NCI-H2029 treated with DMSO at 0.1 percent for 48 hours (cell line): ENCODE results near the gene GDF15.
"Not testable (repeated sequence)": the region's sequence is repeated elsewhere in the genome, so short reads cannot be mapped to it uniquely, and the experiment has no call there.

ENCODE experiments used
- DNase-seq: peaks from one replicate; lab custom pipeline; 2025; lab: John Stamatoyannopoulos, UW

The GDF15 gene

DNA sequence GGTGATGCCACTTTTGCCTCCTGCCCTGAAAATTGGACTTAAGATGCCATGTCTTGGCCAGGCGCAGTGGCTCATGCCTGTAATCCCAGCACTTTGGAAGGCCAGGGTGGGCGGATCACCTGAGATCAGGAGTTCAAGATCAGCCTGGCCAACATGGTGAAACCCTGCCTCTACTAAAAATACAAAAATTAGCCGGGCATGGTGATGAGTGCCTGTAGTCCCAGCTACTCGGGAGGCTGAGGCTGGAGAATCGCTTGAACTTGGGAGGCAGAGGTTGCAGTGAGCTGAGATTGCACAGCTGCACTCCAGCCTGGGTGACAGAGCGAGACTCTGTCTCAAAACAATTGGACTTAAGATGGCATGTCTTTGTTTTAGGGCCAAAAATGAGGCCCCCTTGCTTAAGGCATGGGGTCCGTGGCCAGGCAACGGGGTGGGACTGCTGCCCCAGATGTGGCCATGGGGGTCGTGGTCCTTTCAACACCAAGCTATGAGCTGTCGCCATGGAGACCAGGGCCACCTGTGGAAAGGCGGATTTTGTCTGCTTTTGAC is 21.6 kb upstream of the GDF15 start:
- DNase-seq: not testable (repeated sequence)

DNA sequence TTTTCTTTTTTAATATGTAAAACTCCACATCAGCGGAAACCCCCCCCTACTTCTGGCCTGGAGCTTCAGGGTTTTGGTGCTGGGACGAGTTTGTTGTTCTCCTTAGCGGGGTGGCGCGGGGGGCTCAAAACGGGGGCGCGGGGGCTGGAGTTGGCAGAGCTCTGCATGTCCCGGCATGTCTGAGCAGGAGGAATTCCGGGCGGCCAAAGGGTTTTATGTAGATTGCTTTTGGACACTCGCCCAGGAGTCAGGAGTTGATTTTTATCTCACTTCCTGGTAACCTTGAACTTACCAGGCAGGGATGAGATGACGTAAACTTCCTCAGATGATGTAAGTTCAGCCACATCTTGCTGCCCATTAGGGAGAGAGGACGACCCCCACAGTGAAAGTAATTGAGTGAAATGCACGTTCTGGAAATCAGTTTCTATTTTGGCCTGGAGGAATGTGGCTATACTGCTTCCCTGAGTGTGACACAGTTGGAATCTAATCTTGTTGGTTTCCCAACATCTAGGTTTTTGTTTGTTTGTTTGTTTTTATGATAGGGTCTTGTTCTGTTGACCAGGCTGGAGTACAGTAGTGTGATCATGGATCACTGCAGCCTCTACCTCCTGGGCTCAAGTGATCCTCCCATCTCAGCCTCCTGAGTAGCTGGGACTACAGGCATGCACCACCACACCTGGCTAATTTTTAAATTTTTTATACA is 21.0 kb upstream of the GDF15 start:
- DNase-seq: peak; percentile 75

DNA sequence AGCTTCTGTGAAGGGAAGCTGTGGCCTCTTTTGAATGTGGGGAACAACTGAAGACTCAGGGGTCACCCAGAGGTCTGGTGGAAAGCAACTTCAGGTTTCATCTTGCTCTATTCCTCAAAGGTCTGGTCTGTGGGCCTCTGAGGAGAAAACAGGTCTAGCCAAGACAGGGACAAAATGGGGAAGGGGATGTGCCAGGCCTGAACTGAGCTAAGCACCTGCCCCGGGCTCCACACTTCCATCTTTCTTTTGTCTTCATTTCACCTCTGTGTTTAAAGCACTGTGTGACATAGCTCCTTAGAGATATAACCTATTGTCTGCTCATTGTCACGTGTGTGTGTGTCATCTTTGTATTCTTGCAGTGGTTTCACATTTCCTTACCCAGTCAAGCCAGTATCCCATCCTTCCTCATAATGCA is 19.9 kb upstream of the GDF15 start:
- DNase-seq: peak; percentile 16

DNA sequence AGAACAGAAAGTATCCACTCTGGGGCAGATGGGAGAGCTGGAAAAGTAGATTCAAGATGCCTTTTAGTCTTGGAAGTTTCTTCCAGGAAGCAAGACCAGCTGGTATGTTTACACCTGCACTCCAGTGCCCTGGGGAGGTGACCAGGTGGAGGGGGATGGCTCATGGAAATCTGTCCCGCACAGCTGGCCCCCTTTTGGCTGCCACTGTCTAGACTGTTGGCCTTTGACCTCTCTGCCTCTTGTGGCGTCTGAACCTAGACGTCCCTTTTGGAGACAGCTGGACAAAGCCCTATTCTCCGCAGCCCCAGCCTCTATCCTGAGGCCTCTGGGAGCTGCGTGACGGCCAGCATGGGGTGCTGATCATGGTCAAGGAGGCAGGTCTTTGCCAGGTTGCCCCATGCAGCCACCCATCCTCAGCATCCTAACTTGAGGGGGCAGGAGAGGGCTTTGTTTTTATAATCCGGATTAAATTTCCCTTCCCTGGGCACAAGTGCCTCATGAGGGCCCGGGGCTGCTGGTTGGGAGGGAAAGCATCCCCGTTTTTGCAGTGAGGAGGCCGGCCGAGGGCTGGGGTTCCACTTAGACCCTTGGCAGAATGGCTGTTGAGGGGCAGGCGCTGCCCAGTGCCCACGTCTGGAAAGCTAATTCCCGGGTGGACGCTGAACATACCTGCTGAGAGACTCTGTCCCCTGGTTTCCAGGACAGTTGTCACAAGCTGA is 17.3 kb upstream of the GDF15 start:
- no peak for DNase-seq

DNA sequence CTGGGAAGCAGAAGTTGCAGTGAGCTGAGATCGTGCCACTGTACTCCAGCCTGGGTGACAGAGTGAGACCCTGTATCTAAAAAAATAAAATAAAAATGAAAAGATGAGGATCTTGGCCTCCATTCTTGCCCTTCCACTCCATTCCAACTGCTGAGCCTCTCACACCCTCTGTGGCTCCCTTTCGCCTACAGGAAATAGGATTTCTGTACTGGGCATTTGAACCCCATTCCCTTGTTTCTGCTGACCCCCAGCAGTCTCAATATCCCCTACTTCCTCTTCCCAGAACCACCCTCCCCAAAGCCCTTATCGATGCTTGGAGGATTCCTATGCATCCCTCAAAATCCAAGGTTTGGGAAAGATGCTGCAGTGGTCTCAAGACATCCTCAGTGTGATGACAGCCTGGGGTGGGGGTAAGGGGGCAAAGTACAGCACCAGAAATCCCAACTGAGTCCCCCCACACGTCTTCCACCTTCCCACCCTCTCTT is 12.5 kb upstream of the GDF15 start:
- DNase-seq: no peak

DNA sequence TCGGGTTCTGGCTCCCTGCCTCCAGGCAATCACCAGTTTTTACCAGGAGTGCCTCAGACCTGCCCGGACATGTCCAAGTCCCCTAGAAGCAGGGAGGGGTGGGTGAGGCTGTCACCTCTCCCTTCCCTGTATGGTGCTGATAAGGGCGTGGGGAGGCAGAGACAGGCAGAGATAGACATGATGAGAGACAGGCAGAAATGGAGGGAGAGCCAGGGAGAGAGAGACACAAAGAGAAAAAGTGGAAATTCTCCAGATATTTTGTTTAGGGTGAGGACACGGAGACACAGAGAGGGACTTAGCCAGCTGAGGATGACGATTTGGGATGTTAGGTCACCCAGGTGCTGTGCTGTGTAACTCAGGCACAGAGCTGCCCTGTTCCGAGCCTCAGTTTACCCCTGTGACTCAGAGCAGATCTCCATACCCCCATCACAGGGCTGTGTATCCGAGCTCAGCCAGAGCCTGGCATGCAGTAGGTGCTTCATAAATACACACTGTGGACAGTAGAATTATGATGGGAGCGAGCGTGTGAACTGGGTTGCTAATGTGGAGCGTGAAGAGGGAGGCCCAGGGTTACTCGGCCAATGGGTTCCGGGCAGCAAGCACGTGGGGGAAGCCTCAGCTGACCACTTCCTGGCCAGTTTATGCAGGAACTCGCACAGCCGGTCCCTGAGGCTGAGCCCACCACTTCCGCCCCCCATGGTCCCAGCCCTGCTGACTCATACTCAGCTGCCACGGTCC is 11.9 kb upstream of the GDF15 start:
- DNase-seq: no peak

DNA sequence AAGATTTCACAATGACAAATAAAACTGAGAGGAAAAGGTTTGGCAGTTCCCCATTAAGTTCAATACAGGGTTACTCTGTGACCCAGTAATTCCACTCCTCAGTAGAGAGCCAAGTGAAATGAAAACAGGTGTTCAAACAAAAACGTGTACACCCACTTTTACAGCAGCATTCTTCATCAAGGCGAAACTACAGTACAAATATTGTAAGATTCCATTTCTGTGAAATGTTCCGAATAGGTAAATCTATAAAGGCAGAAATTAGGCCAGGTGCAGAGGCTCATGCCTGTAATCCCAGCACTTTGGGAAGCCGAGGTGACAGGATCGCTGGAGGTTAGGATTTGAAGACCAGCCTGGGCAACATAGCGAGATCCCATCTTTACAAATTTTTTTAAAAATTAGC is 8.9 kb upstream of the GDF15 start:
- no peak for DNase-seq

DNA sequence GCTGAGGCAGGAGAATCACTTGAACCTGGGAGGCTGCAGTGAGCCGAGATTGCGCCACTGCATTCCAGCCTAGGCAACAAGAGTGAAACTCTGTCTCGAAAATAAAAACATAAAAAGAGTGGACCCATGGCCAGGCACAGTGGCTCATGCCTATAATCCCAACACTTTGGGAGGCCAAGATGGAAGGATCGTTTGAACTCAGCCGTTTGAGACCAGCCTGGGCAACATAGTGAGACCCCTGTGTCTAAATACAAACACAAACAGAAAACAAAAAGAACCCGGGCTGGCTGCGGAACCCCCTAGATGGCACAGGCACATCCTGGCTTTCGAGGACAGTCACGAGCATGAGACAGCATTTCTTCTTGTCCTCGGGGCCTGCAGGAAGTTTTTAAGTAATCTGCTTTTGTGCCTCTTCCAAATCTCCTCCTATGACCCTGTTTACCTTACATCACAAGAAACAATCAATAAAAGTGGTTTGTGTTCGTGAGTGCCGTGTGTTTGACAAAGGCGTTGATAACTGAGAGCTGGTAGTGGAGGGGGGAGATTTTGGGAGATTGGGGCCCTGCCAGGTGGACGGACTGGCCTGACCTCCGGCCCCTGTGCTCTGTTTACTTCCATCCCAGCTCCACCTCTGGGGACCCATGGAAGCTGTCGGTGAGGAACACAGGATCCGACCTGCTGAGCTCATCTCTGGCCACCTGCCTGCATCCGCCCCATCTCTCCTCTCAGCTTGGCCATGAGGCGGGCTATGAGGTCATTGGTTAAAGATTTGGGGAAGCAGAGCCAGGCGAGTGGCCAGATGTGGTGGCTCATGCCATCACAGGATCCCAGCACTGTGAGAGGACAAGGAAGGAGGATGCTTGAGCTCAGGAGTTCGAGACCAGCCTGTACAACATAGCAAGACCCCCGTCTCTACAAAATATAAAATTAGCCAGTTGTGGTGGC is 5.9 kb upstream of the GDF15 start:
- DNase-seq: peak; percentile 52

DNA sequence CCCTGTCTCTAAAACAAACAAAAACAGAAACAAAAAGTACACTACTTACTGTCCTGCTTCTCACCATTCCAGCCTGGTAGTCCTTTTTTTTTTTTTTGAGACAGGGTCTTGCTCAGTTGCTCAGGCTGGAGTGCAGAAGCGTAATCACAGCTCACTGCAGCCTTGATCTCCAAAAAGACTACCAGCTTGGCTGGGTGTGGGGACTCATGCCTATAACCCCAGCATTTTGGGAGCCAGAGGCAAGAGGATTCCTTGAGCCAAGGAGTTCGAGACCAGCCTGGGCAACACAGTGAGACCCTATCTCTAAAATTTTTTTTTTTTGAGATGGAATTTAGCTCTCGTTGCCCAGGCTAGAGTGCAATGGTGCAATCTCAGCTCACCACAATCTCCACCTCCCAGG is 5.1 kb upstream of the GDF15 start:
- DNase-seq: no peak

DNA sequence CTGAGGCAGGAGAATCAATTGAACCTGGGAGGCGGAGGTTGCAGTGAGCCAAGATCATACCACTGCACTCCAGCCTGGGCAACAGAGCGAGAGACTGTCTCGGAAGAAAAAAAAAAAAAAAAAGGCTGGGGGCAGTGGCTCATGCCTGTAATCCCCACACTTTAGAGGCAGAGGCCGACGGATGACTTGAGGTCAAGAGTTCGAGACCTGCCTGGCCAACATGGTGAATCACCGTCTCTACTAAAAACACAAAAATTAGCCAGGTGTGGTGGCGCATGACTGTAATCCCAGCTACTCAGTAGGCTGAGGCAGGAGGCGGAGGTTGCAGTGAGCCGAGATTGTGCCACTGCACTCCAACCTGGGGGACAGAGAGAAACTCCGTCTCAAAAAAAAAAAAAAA is 2.3 kb upstream of the GDF15 start:
- DNase-seq: not testable (repeated sequence)

DNA sequence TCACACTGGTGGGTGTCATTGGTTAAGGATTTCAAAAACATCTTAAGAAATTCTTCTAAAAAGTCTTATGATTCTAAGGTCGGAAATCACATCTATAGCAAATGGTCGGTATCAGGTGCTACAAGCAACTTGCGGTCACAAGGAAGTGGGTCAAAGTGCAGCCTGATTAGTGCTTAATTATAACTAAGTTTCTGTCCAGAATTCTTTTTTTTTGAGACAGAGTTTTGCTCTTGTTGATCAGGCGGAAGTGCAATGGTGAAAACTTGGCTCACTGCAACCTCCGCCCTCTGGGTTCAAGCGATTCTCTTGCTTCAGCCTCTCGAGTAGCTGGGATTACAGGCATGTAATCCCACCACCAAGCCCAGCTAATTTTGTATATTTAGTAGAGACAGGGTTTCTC is 1.2 kb upstream of the GDF15 start:
- DNase-seq: no peak

DNA sequence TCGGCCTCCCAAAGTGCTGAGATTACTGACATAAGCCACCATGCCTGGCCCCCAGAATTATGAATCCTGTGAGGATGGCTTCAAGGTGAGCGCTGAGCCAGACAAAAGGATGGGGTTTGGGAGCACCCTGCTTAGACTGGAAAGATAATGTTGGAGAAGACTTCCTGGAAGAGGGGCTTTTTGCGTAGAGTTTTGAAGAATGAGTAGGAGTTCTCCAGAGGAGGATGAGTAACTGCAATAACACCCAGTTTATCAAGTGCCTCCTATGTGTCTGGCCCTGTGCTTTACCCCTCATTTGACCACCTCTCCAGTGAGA is 641 bp upstream of the GDF15 start:
- DNase-seq: no peak

DNA sequence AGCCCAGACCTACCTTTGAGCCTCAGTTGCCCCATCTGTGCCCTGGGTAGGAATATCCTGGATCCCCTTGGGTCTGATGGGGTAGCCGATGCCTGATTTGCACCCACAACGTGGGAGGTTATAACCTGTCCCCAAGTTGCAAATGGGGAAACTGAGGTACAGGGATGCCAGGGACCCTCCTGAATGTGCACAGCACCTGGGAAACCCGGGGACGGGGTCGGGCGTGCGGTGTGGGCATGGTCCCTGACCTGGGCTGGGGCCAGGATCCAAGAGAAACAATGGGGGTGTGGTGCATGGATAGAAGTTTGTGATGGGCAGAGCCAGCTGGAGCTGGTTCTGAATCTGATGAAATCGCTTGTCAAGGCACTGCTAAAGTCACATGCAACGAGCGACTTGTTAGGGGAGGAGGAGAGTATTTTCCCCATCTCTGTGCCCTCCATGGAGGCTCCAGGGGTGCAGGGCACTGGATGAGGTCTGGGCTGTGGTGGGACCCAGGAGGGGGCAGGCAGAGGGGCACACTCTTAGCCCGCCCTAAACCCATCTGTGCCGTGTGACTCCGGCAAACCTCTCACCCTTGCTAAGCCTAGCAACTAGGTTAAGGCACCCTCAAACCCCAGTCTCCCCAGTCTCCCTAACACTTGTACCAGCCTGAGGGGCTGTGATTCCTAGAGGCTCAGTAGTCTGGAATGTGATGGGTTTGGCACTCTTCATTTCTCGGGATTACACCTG is 749 bp downstream of the GDF15 start:
- no peak for DNase-seq

DNA sequence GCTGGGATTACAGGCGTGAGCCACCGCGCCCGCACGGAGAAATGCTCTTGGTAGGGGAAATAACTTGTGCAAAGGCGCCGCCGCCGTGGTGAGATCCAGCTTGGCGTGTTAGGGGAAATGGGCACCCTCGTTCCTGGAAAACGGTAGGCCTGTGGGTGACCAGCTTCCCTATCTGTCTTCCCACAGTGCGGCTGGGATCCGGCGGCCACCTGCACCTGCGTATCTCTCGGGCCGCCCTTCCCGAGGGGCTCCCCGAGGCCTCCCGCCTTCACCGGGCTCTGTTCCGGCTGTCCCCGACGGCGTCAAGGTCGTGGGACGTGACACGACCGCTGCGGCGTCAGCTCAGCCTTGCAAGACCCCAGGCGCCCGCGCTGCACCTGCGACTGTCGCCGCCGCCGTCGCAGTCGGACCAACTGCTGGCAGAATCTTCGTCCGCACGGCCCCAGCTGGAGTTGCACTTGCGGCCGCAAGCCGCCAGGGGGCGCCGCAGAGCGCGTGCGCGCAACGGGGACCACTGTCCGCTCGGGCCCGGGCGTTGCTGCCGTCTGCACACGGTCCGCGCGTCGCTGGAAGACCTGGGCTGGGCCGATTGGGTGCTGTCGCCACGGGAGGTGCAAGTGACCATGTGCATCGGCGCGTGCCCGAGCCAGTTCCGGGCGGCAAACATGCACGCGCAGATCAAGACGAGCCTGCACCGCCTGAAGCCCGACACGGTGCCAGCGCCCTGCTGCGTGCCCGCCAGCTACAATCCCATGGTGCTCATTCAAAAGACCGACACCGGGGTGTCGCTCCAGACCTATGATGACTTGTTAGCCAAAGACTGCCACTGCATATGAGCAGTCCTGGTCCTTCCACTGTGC is 2.4 kb downstream of the GDF15 start:
- DNase-seq: peak; percentile 66

DNA sequence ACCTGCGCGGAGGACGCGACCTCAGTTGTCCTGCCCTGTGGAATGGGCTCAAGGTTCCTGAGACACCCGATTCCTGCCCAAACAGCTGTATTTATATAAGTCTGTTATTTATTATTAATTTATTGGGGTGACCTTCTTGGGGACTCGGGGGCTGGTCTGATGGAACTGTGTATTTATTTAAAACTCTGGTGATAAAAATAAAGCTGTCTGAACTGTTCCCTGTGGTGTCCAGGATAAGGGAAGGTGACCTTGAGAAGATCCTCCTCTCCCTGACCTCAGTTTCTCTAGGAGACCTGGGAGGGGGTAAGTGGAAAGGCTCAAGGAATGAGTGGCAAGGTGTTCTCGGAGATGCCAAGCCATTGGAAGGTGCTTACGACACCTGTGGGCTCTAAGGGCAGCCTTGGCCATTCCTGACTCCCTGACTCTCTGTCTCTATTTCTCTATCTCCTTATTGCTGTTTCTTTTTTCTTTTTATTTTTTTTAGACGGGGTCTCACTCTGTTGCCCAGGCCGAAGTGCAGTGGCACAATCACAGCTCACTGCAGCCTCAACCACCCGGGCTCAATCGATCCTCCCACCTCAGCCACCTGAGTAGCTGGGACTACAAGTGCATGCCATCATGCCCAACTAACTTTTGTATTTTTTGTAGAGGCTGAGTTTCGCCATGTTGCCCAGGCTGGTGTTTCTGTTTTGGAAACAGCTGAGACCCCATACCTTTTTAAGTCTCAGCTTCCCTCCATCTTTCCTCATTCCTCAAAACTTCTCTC is 3.2 kb downstream of the GDF15 start:
- no peak for DNase-seq

DNA sequence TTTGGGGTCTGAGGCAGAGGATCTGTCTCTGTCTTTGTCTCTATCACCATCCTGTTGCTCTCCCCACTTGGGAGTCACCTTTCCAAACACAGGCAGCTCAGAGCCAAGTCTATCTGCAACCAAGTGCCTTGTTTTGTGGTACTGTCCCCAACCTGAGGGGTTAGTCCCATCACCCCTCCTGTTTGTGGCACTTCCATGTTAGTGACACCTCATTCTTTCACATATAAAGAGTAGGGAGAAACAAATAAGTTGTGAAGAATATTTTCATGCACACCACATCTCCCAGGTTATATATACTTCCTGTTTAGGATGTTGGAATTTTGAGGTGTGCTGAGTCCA is 3.7 kb downstream of the GDF15 start:
- no peak for DNase-seq

DNA sequence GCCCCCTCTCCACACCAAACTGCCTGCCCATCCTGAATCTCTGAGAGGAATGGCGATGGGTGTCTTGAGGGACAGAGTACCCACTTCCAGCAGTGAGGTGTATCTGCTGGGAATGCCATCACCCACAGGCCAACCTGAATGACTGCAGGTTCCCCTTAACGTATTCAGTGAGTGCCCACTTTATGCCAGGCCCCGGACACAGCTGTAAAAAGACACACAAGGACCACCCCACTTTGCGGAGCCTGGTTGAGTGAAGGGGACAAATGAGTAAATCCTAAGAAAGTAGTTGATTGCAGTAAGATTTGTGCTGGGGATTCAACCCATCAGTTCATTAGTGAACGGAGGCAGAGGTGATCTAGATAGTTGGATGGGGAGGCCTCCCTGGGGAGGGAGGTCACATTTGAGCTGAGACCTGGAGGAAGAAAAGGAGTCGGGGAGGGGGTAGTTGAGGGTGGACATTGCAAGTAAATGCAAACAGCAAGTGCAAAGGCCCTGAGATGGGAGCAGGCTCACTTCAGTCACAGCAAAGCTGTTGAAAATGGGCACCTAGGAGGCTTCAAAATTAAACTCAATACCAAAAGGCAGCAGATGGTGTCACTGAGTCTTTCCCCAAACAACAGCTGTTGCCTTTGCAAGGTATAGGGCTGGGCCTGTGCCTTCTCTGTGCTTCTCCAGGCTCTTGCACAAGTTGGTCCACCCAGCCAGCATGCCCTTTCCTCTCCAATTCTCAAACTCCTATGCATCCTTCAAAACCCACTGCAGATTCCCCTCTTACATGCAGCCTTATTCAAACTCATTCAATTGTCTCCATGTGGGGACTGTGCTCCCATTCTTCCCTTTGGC is 4.3 kb downstream of the GDF15 start:
- no peak for DNase-seq

DNA sequence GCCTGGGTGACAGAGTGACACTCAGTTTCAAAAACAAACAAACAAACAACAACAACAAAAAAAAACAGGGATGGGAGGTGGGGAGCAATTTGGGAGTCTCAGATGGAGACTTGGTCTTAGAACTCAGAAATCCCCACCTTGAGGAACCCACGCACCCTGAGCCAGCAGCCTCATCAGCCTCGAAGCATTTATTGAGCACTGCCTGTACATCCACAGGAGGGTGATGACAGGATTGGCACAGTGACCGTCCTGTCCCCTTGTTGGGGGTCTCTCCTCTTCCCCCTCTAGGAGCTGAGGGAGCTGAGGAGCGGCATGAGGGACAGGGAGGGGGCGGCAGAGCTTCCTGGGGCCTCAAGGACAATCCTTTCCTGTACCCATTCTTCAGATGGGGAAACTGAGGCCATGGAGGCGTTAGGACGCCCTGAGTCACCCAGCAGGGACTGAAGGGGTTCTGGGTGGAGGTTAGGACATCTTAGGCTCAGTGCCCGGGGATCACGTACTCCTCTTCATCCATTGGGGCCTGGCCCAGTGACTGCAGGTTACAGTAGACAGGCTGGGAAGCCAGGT is 5.6 kb downstream of the GDF15 start:
- no peak for DNase-seq
